Mucosa of rectum (tissue), 2 donors: ENCODE results near the gene PTPRK.

Source experiments
- H3K27ac ChIP-seq, 2 donors: one replicate each; pipeline ENCODE4 v1.7.0; 2013; ENCODE audit warnings: inconsistent platforms in 2 of 2, low read depth in 2 of 2, low read length in 2 of 2
- H3K27me3 ChIP-seq, 2 donors: one replicate each; pipeline ENCODE4 v1.7.0; 2013; ENCODE audit warnings: low read length in 2 of 2; ENCODE audit not compliant: control insufficient read depth in 2 of 2, insufficient read depth in 2 of 2
- H3K36me3 ChIP-seq, 2 donors: one replicate each; pipeline ENCODE4 v1.7.0; 2013; ENCODE audit warnings: low read length in 2 of 2; ENCODE audit not compliant: control insufficient read depth in 2 of 2, insufficient read depth in 2 of 2
- H3K4me1 ChIP-seq, 2 donors: one replicate each; pipeline ENCODE4 v1.7.0; 2013; ENCODE audit warnings: low read length in 2 of 2, mild to moderate bottlenecking in 1 of 2; ENCODE audit not compliant: control insufficient read depth in 2 of 2, insufficient read depth in 2 of 2
- H3K4me3 ChIP-seq, 2 donors: one replicate each; pipeline ENCODE4 v1.7.0; 2013; ENCODE audit warnings: low read length in 2 of 2
- H3K9ac ChIP-seq, 2 donors: one replicate each; pipeline ENCODE4 v1.7.0; 2013; ENCODE audit warnings: low read length in 2 of 2, low read depth in 1 of 2, mild to moderate bottlenecking in 1 of 2
- H3K9me3 ChIP-seq, 2 donors: one replicate each; pipeline ENCODE4 v1.7.0; 2013; ENCODE audit warnings: low read length in 2 of 2; ENCODE audit not compliant: control insufficient read depth in 2 of 2
- donor health status: healthy.
- donor health status: Normal muscosa, but diverticular disease.

PTPRK gene

DNA sequence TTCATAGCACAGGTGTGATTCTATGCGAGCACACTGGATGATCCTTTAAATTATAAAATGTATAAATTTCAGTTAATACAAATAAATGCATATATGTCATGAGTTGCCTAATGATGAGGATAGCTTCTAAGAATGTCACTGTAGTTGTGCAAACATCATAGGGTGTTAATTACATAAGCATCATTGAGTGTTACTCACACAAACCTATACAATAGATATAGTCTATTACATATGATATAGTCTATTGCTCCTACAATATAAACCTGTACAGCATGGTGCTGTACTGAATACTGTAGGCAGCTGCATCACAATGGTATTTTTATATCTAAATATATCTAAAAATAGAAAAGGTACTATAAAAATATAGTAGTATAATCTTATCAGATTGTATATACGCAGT lies 159.0 kb downstream of the PTPRK start:
- no peak overlapping the region for H3K9ac ChIP-seq

DNA sequence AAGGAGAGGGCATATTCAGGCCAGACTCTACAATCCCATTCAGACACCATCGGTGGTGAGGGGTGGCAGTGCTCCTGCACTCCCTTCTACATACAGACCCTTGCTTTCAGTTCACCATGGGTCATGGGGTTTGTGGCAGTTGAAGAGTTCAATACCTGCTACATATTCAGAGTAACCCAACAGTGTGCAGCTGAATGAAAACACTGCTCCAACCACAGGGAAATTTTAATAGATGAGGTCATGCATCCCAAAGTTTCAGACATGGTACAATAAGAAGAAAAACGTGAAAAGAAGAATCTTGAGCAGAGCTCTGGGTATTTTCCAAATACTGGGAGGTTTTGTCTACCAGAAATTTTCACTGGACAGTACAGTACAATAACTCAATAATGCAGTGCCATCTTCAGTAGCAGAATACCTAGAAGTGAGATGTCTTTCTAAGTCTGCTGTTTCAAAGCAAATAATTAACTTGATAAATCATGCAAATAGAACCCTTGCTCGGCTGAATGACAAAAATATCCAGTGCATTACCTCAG lies 162.1 kb downstream of the PTPRK start:
- no peaks in the 10 kb centered on the region for H3K27me3 ChIP-seq
- H3K9ac ChIP-seq = no peak overlapping the region
- H3K9me3 ChIP-seq = no peaks in the 10 kb centered on the region
- peaks cover 2 to 3% of the 10 kb centered on the region in 2 donors for H3K4me1 ChIP-seq
- no peaks in the 10 kb centered on the region for H3K36me3 ChIP-seq
- no peak overlapping the region for H3K27ac ChIP-seq
- H3K4me3 ChIP-seq = no peak overlapping the region

More for the DNA sequence above, 159.0 kb downstream of the PTPRK start:
- Histone ChIP-seq H3K9me3 (no peaks in the 10 kb centered on the region), H3K4me1 (peaks cover 7 to 14% of the 10 kb centered on the region in 2 donors), H3K27me3 (no peaks in the 10 kb centered on the region), H3K36me3 (no peaks in the 10 kb centered on the region), H3K27ac (no peak overlapping the region), H3K4me3 (no peak overlapping the region)

DNA sequence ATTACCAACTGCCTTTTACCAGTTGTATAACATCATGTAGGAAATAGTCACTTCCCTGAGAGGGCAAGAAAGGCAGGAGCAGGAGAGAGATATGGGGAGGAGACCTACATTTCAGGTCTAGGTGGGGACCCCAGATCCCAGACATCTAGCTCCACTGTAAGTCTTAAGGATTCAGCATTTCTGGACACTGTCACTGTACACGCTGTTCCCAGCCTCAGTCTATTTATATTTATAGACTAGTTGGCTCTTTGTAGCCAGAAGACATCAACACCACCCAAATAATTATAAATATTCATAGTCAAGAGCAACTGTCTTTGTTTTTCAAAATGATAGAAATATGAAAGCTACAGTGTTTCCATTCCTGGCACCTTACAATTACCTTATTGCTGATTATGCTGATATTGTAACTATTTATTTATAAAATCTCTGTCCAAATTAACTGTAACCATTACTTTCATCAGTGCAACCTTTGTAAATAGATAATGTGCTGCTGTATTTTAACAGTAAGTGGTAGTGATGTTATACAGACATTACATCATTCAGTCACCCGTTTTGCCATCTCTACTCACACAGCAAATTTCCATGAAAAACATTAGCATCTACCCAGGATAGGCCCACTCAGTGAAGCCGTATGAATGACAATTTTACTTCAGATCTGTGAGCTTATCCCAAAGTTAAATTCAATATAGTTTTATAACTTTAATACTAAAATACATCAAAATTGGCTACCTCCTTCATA lies 162.8 kb downstream of the PTPRK start:
- Histone ChIP-seq H3K36me3 (no peaks in the 10 kb centered on the region), H3K27me3 (no peaks in the 10 kb centered on the region), H3K4me3 (no peak overlapping the region), H3K4me1 (peaks cover 2 to 3% of the 10 kb centered on the region in 2 donors), H3K27ac (no peak overlapping the region), H3K9ac (no peak overlapping the region), H3K9me3 (no peaks in the 10 kb centered on the region)

DNA sequence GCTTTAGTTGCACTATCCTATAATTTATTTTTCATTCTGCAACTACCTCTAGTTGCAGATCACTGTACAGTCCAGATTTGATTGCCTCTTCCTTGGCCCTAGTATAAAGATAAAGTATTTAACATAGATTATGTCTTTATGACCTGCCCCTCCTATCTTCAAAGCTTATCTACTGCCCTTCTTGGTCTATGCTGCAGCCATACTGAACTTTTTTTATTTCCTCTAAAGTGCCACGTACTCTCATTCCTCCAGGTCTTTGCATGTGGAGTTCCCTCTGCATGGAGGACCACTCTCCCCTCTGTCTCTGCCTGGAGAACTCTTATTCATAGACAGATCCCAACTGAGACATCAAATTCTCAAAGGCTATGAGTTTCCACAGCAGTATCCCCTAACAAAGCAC lies 168.0 kb downstream of the PTPRK start:
- Histone ChIP-seq H3K9ac (no peak overlapping the region), H3K4me3 (no peak overlapping the region), H3K4me1 (peaks cover 15% of the 10 kb centered on the region in 2 donors), H3K27ac (peak overlapping the region in 1 of 2 donors; percentile 62), H3K36me3 (no peaks in the 10 kb centered on the region), H3K27me3 (no peaks in the 10 kb centered on the region), H3K9me3 (no peaks in the 10 kb centered on the region)

DNA sequence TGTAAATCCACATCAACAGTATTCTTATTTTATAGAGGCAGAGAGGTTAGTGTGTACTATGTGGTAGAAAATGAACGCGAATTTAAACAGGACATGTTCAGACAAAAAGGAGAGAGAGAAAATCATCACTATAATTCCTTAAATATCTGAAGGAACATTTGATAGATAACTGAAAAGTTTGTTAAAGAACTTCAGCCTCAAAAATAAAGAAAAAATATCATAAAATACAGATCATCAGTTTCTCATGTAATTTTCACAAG lies 169.2 kb downstream of the PTPRK start:
- no peaks in the 10 kb centered on the region for H3K27me3 ChIP-seq
- peaks cover 12 to 15% of the 10 kb centered on the region in 2 donors for H3K4me1 ChIP-seq
- no peaks in the 10 kb centered on the region for H3K9me3 ChIP-seq
- no peak overlapping the region for H3K27ac ChIP-seq
- no peak overlapping the region for H3K9ac ChIP-seq
- no peak overlapping the region for H3K4me3 ChIP-seq
- no peaks in the 10 kb centered on the region for H3K36me3 ChIP-seq

DNA sequence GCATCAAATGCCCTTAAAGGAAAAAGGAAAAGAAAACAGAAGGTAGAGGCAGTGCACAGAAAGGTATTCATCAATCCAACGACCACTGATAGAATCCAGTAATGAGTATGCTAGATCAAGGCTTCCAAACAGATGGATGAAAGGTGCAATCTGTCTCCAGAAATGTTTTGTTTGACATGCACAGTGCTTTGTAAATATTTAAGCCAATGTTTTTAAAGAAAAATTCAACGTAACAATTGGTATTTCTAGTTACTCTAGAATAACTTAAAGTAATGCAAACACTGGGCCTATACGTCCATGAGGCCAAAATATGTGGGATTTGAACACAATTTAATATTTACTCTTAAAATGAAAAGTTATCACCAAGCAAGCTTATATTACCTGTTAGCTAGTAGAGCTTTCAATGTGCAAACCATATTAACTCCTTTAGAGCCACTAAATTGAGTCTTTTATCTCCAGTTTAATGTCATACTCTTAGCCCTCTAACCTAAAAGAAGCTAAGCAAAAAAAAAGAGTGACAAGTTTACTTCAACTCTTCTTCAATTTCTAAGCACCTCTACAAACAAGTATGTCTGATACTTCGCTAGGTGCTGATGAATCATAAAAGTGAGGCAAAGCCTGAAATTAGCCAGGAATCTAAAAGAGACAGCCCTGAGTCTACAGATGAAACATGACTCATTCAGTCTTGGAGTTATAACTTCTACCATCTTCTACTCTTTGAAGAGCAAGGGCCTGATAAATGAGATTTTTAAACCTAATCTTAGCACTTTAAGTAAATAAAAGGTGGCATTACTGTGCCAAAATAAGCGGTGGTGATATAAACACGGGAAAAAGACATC lies 169.8 kb downstream of the PTPRK start:
- H3K9ac ChIP-seq = no peak overlapping the region
- H3K36me3 ChIP-seq = no peaks in the 10 kb centered on the region
- no peaks in the 10 kb centered on the region for H3K9me3 ChIP-seq
- H3K4me3 ChIP-seq = no peak overlapping the region
- H3K27me3 ChIP-seq = no peaks in the 10 kb centered on the region
- H3K27ac ChIP-seq = no peak overlapping the region
- H3K4me1 ChIP-seq = peaks cover 12 to 15% of the 10 kb centered on the region in 2 donors

DNA sequence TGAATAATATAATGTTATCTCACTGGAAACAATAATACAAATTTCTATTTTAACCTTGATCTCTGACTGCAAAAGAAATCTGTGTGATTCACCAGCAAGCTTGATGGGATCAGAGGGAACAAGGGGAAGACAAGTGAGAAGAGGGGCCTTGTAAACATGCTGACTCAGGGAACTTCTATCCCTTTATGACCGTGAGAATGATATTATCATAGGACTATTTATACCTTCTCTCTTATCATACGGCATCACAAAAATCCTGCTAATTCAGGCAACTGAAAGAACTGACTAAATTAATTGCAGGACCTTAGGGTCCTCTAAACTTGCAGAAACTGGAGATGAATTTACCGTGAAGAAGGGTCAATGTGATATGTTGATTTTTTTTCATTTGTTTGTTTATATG lies 173.3 kb downstream of the PTPRK start:
- H3K27ac ChIP-seq = no peak overlapping the region
- H3K9me3 ChIP-seq = no peaks in the 10 kb centered on the region
- no peaks in the 10 kb centered on the region for H3K27me3 ChIP-seq
- no peak overlapping the region for H3K4me3 ChIP-seq
- no peak overlapping the region for H3K9ac ChIP-seq
- no peaks in the 10 kb centered on the region for H3K36me3 ChIP-seq
- peaks cover 12% of the 10 kb centered on the region in 2 donors for H3K4me1 ChIP-seq

DNA sequence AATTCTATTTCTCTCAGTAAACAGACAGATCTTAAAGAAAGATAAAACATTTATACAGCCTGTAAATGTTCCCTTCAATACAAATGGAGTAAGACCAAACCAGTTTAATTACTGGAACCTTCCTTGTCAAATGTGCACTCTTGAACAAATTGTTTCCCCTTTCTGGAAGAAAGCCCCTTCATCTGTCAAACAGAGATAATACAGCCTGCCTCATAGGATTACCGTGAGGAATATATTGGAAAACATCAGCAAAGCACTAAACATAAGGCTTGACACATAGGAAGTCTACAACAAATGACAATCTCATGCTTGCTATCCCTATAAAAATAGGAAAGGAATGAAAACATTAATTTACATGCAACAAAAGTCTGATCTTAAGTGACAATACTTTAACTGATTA lies 173.8 kb downstream of the PTPRK start:
- no peak overlapping the region for H3K9ac ChIP-seq
- no peak overlapping the region for H3K4me3 ChIP-seq
- peaks cover 12% of the 10 kb centered on the region in 2 donors for H3K4me1 ChIP-seq
- H3K36me3 ChIP-seq = no peaks in the 10 kb centered on the region
- no peaks in the 10 kb centered on the region for H3K9me3 ChIP-seq
- no peaks in the 10 kb centered on the region for H3K27me3 ChIP-seq
- no peak overlapping the region for H3K27ac ChIP-seq

DNA sequence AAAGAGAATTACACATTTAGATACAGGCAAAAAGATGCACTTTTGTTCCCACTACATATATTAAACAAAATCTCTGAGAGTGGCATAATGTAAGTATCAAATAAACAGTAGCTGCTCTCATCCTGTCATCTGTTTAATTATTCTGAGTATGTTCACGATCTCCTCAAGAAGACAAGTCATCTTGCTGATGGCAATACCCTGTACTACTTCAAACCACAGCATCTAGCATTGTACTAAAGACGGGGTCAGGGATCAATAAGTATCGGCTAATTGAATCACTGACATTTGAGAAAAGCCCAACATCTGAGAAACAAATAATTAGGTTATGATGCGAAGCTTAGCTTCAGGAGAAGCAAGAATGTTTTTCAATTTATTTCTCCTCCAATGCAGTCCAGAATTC lies 175.1 kb downstream of the PTPRK start:
- peaks cover 3 to 7% of the 10 kb centered on the region in 2 donors for H3K4me1 ChIP-seq
- H3K9me3 ChIP-seq = no peaks in the 10 kb centered on the region
- no peaks in the 10 kb centered on the region for H3K36me3 ChIP-seq
- no peak overlapping the region for H3K9ac ChIP-seq
- no peak overlapping the region for H3K4me3 ChIP-seq
- H3K27ac ChIP-seq = no peak overlapping the region
- H3K27me3 ChIP-seq = no peaks in the 10 kb centered on the region

DNA sequence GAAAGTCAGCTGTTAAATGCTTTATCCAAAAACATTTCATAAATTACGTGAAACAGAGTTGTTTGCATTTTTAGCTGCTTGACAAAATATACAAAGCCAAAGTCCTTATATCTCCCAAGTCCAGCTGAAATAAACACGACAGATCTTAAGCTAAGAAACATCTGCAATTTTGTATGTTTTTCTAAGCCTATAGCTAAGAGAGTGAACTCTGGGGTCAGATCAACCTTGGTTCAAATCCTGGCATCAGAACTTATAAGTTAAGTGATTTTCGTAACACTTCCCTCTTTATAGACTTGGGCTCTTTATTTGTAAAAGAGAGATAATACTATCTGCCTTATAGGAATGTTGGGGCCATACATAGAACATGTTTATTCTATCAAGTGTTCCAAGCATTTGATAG lies 176.7 kb downstream of the PTPRK start:
- H3K4me3 ChIP-seq = no peak overlapping the region
- H3K4me1 ChIP-seq = peaks cover 3 to 6% of the 10 kb centered on the region in 2 donors
- H3K27me3 ChIP-seq = no peaks in the 10 kb centered on the region
- no peak overlapping the region for H3K27ac ChIP-seq
- no peak overlapping the region for H3K9ac ChIP-seq
- no peaks in the 10 kb centered on the region for H3K9me3 ChIP-seq
- H3K36me3 ChIP-seq = no peaks in the 10 kb centered on the region
